IMR-90 (cell line): ENCODE results near the gene SLC15A1. TPM values are rescaled to one million over a fixed set of nuclear protein-coding genes. Genes with fewer than 3 reads are reported as not detected.

Source experiments
- ATAC-seq: fragments of 200-7000 bp; cut with Tn5 transposase; 2 replicates; pipeline ENCODE4 v1.9.1; 2020; ENCODE audit warnings: low read depth, mild to moderate bottlenecking, moderate library complexity
- BruUV-seq: library from RNA; stranded (reverse); fragments of 400-500 nt; replicated peaks from 2 replicates; lab custom pipeline; 2021; lab: Mats Ljungman, UMichigan
- CTCF ChIA-PET: fragments of 300-600 bp; formaldehyde crosslinking; extraction: SDS; loops from one replicate; lab custom pipeline; 2021; ENCODE audit warnings: antibody characterized with exemption; lab: Yijun Ruan, JAX
- POLR2A ChIA-PET: fragments of 300-600 bp; sonication (Branson Sonifier 250); formaldehyde crosslinking; loops from one replicate; lab custom pipeline; 2022; ENCODE audit warnings: antibody characterized with exemption; ENCODE audit not compliant: unreplicated experiment; lab: Charles Lee
- DNase-seq: peaks from one replicate; pipeline ENCODE4 v3.0.0; 2013
- H2AFZ ChIP-seq: replicated peaks from 2 replicates; pipeline ENCODE3; 2013; ENCODE audit warnings: low read length, mild to moderate bottlenecking; ENCODE audit not compliant: poor library complexity
- H2AK5ac ChIP-seq: 2 replicates; pipeline ENCODE4 v1.6.1; 2013; ENCODE audit warnings: low read depth, low read length, inconsistent platforms
- H2AK9ac ChIP-seq: replicated peaks from 2 replicates; pipeline ENCODE3; 2013; ENCODE audit warnings: mild to moderate bottlenecking, low read depth, low read length, moderate library complexity; ENCODE audit not compliant: poor library complexity
- H2BK120ac ChIP-seq: 2 replicates; pipeline ENCODE4 v1.6.1; 2013; ENCODE audit warnings: low read depth, low read length, inconsistent platforms
- H2BK15ac ChIP-seq: 3 replicates; pipeline ENCODE4 v1.6.1; 2013; ENCODE audit warnings: low read depth, low read length, inconsistent platforms
- H2BK20ac ChIP-seq: 2 replicates; pipeline ENCODE4 v1.6.1; 2013; ENCODE audit warnings: low read depth, mild to moderate bottlenecking, inconsistent platforms, low read length, moderate library complexity
- H2BK5ac ChIP-seq: 2 replicates; pipeline ENCODE4 v1.6.1; 2013; ENCODE audit warnings: mild to moderate bottlenecking, low read depth, low read length, inconsistent platforms; ENCODE audit not compliant: poor library complexity, severe bottlenecking
- H3K14ac ChIP-seq: replicated peaks from 2 replicates; pipeline ENCODE4 v1.6.1; 2013; ENCODE audit warnings: low read depth, low read length, inconsistent platforms
- H3K18ac ChIP-seq: 2 replicates; pipeline ENCODE4 v1.6.1; 2013; ENCODE audit warnings: low read depth, low read length, control low read depth
- H3K23ac ChIP-seq: 2 replicates; pipeline ENCODE4 v1.6.1; 2013; ENCODE audit warnings: low read depth, low read length, inconsistent platforms
- H3K27ac ChIP-seq: 2 replicates; pipeline ENCODE4 v1.5.1; 2013; ENCODE audit warnings: mild to moderate bottlenecking, control low read depth, low read length; ENCODE audit not compliant: insufficient read depth
- H3K27me3 ChIP-seq: 2 replicates; pipeline ENCODE4 v1.6.1; 2013; ENCODE audit warnings: low read length; ENCODE audit not compliant: control insufficient read depth, insufficient read depth
- H3K36me3 ChIP-seq: 2 replicates; pipeline ENCODE4 v1.6.1; 2013; ENCODE audit warnings: low read length, mixed read lengths; ENCODE audit not compliant: control insufficient read depth, insufficient read depth
- H3K4ac ChIP-seq: 2 replicates; pipeline ENCODE4 v1.6.1; 2013; ENCODE audit warnings: low read depth, low read length, inconsistent platforms
- H3K4me1 ChIP-seq: 2 replicates; pipeline ENCODE4 v1.6.1; 2013; ENCODE audit warnings: low read length, mixed read lengths; ENCODE audit not compliant: control insufficient read depth, insufficient read depth
- H3K4me2 ChIP-seq: 2 replicates; pipeline ENCODE4 v1.6.1; 2013; ENCODE audit warnings: low read depth, mild to moderate bottlenecking, control low read depth, low read length, moderate library complexity
- H3K4me3 ChIP-seq: 2 replicates; pipeline ENCODE4 v1.5.1; 2013; ENCODE audit warnings: low read depth, mild to moderate bottlenecking, control low read depth, low read length, moderate library complexity; ENCODE audit not compliant: insufficient read depth
- H3K56ac ChIP-seq: 2 replicates; pipeline ENCODE4 v1.6.1; 2013; ENCODE audit warnings: low read length, inconsistent platforms; ENCODE audit not compliant: insufficient read depth; ENCODE audit errors: extremely low read depth
- H3K79me1 ChIP-seq, 2 experiments: 2 replicates each; pipeline ENCODE4 v1.6.1; 2013; ENCODE audit warnings: low read length in 2 of 2, inconsistent platforms in 1 of 2, low read depth in 1 of 2
- H3K9ac ChIP-seq: 2 replicates; pipeline ENCODE4 v1.6.1; 2013; ENCODE audit warnings: low read depth, low read length, control low read depth
- H3K9me1 ChIP-seq: 2 replicates; pipeline ENCODE4 v1.6.1; 2013; ENCODE audit warnings: low read length, inconsistent platforms; ENCODE audit not compliant: insufficient read depth
- H3K9me3 ChIP-seq: 2 replicates; pipeline ENCODE4 v1.6.1; 2013; ENCODE audit warnings: low read length; ENCODE audit not compliant: control insufficient read depth, insufficient read depth
- H4K20me1 ChIP-seq: 2 replicates; pipeline ENCODE4 v1.6.1; 2013; ENCODE audit warnings: low read length, inconsistent platforms; ENCODE audit not compliant: insufficient read depth
- H4K5ac ChIP-seq: 2 replicates; pipeline ENCODE4 v1.6.1; 2013; ENCODE audit warnings: mild to moderate bottlenecking, low read depth, low read length, control low read depth
- H4K8ac ChIP-seq, 2 experiments: 2 replicates each; pipeline ENCODE4 v1.6.1; 2013; ENCODE audit warnings: low read depth in 2 of 2, low read length in 2 of 2, control low read depth in 1 of 2, inconsistent platforms in 1 of 2
- H4K91ac ChIP-seq: 2 replicates; pipeline ENCODE4 v1.6.1; 2013; ENCODE audit warnings: low read depth, low read length, inconsistent platforms; ENCODE audit not compliant: insufficient read depth
- CHD1 ChIP-seq: IDR thresholded peaks from 2 replicates; pipeline ENCODE4 v1.6.1; 2012; ENCODE audit warnings: low read depth, low read length, improper control_type of control experiment
- MAFK ChIP-seq: IDR thresholded peaks from 2 replicates; pipeline ENCODE4 v1.6.1; 2012; ENCODE audit warnings: low read depth, low read length, improper control_type of control experiment
- MAZ ChIP-seq: IDR thresholded peaks from 2 replicates; pipeline ENCODE4 v1.6.1; 2012; ENCODE audit warnings: low read depth, mild to moderate bottlenecking, low read length, improper control_type of control experiment, moderate library complexity, borderline replicate concordance
- NFE2L2 ChIP-seq: fragments of 150-350 bp; IDR thresholded peaks from 2 replicates; pipeline ENCODE4 v1.6.1; 2016; ENCODE audit warnings: low read depth, mild to moderate bottlenecking, low read length
- POLR2A ChIP-seq: IDR thresholded peaks from 2 replicates; pipeline ENCODE4 v1.6.1; 2012; ENCODE audit warnings: mild to moderate bottlenecking, low read depth, low read length
- RAD21 ChIP-seq: IDR thresholded peaks from 2 replicates; pipeline ENCODE4 v1.6.1; 2012; ENCODE audit warnings: low read length, improper control_type of control experiment
- RCOR1 ChIP-seq: IDR thresholded peaks from 2 replicates; pipeline ENCODE4 v1.6.1; 2012; ENCODE audit warnings: mild to moderate bottlenecking, low read length, improper control_type of control experiment; ENCODE audit not compliant: insufficient replicate concordance
- RFX5 ChIP-seq: IDR thresholded peaks from 2 replicates; pipeline ENCODE4 v1.8.0; 2012; ENCODE audit warnings: low read depth, mild to moderate bottlenecking, low read length, moderate library complexity
- SMC3 ChIP-seq: fragments of 150-350 bp; IDR thresholded peaks from 2 replicates; pipeline ENCODE4 v1.6.1; 2016; ENCODE audit warnings: low read depth, mild to moderate bottlenecking, antibody characterized with exemption, low read length, moderate library complexity
- WGBS, 2 experiments: methylation state at CpG; one replicate each; pipeline versions ENCODE4 v1.1.5 to v1.1.7; 2013; ENCODE audit warnings: missing lambda C conversion rate in 2 of 2; ENCODE audit not compliant: insufficient read length in 1 of 2; ENCODE audit errors: extremely low coverage in 2 of 2; 5-methylcytosine and 5-hydroxymethylcytosine counted together
- dilution Hi-C: fragments of 300-500 bp; cut with HindIII; formaldehyde crosslinking; loops from one replicate; pipeline ENCODE4 v1.14.3; 2018; ENCODE audit warnings: low sequenced_read_pairs; ENCODE audit not compliant: unreplicated experiment
- in situ Hi-C: fragments of 300-500 bp; cut with MboI; formaldehyde crosslinking; loops from 3 replicates; pipeline ENCODE4 v1.14.3; 2019; ENCODE audit warnings: low sequenced_read_pairs, inconsistent platforms, mixed read lengths
- intact Hi-C: fragments of 100-400 bp; cut with micrococcal nuclease; formaldehyde crosslinking; loops from 2 replicates; pipeline ENCODE4 v1.10.0; 2022
- polyA plus RNA-seq, 3 experiments: library from polyadenylated mRNA; depleted of rRNA; stranded (reverse); fragments of >200 nt; gene quantifications; 2 replicates each; pipeline ENCODE4 v1.2.3, GENCODE V29; 2012; ENCODE audit warnings: low replicate concordance in 1 of 3
- total RNA-seq: library from RNA; depleted of rRNA; stranded (reverse); fragments of >200 nt; gene quantifications from 2 replicates; pipeline ENCODE4 v1.2.3, GENCODE V29; 2012

The SLC15A1 gene
- total and polyA plus RNA-seq, 2 of the 4 experiments (the other 2 are of a cell fraction), result not detected

- H3K9me3 ChIP-seq, result no peaks in the 10 kb centered on the region
- 100% methylated on average over 1 of the region's 8 CpGs; no CpG with 5 or more reads in 1 of the 2 experiments for WGBS, 2 experiments
- dilution Hi-C loops, result no loop called here
- peaks cover 6% of the 10 kb centered on the region; the same call in 1 of the 2 replicates for H3K4me1 ChIP-seq
- no peak overlapping the region for H2BK20ac ChIP-seq
- H2AK9ac ChIP-seq, result no peak overlapping the region
- H3K56ac ChIP-seq, result no peak overlapping the region
- no peaks in the 10 kb centered on the region for H3K79me1 ChIP-seq
- no peak overlapping the region for H2BK5ac ChIP-seq
- no peak overlapping the region for H4K5ac ChIP-seq
- H3K14ac ChIP-seq, result no peak overlapping the region
- no peak overlapping the region for H3K27ac ChIP-seq
- DNase-seq (no peak), ATAC-seq (no peak)
- ChIA-PET POLR2A (no interaction called here), CTCF (no interaction called here)
- in situ Hi-C loops, result no loop called here
- TF ChIP-seq POLR2A, result no peak
- no peak for TF ChIP-seq NFE2L2
- TF ChIP-seq SMC3, result no peak
- TF ChIP-seq MAZ, result no peak
- no peak for TF ChIP-seq RFX5
- no peak for TF ChIP-seq MAFK
- TF ChIP-seq RAD21, result no peak
- no peak for TF ChIP-seq RCOR1
- no peak for TF ChIP-seq CHD1
- no peak overlapping the region for H4K91ac ChIP-seq
- intact Hi-C loops, result loop anchor here (10.0 kb wide), 1 partner anchor 534 kb away; the partner anchor contains the start of gene FARP1
- no peaks in the 10 kb centered on the region for H4K20me1 ChIP-seq
- no peak overlapping the region for H3K18ac ChIP-seq
- no peak overlapping the region for H2AFZ ChIP-seq
- no peaks in the 10 kb centered on the region for H3K9me1 ChIP-seq
- H2BK120ac ChIP-seq, result no peak overlapping the region
- H2BK15ac ChIP-seq, result no peak overlapping the region
- peaks cover 6% of the 10 kb centered on the region for H3K27me3 ChIP-seq
- H3K4me3 ChIP-seq, result no peak overlapping the region
- H3K36me3 ChIP-seq, result no peaks in the 10 kb centered on the region
- BruUV-seq, result no TSS peak
- H3K4ac ChIP-seq, result no peak overlapping the region
- no peak overlapping the region for H3K4me2 ChIP-seq
- no peak overlapping the region for H4K8ac ChIP-seq
- H3K9ac ChIP-seq, result no peak overlapping the region
- no peak overlapping the region for H2AK5ac ChIP-seq
- H3K23ac ChIP-seq, result no peak overlapping the region
Measured at GRCh38 chr13:98678741-98679140, 73.7 kb downstream of the SLC15A1 start.
